NCI-H1436 treated with DMSO at 0.1 percent for 48 hours (cell line): ENCODE measurements around the gene KLHL2.
A peak's percentile ranks its signal among the peaks of the same experiment; 100 is the strongest.
"Not testable (repeated sequence)": the region's sequence is repeated elsewhere in the genome, so short reads cannot be mapped to it uniquely, and the experiment has no call there.

Source experiments
- DNase-seq: peaks from one replicate; lab custom pipeline; 2025; lab: John Stamatoyannopoulos, UW

Gene KLHL2

GRCh38 chr4:165234766-165235165, 27.4 kb downstream of the KLHL2 start:
- no peak for DNase-seq

DNA sequence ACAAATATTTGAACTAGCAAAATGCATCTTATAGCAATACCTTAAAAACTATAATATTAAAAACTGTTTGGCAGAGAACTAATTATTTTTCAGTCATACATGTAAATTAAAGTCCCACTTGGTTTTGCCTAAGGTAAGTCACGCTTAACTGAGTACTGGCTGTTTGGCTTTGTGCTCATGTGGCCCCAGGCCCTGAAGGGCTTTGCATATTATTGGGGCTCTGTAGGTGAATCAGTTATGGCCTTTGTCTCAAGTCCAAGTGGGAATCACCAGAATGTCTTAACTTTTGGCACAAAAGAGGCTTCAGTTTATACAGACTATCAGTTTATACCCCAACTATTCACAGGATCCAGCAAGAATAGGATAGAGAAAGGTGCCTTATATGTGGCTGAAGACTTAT, 29.5 kb downstream of the KLHL2 start:
- DNase-seq: not testable (repeated sequence)

DNA sequence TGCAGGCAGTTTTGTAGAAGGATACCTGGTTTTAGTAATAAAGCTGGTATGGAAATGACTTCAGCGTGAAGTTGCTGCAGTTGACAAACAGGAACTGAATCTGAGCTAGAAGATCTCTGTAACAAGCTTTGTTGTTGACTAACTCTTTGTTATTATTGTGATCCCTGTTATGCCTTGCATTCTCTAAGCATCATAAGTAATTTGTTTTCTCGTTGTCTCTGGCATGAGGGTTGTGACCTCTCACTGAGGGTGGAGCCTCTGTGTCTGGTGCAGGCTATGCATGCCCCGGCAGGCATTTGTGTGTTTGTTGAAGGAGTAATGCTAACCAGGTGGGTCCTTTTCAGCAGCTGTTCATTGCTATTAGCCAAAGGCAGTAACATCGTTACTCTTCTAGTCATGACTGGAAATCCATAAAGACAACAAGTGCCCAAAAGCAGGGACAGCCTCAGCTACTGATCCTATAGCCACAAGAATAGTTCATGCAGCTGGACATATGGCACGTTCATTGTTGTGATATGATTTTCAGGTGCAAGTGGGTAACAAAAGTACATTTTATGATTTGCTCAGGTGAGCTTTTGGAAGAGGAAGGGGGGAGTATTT, 30.8 kb downstream of the KLHL2 start:
- peak; percentile 55 for DNase-seq

- not testable (repeated sequence) for DNase-seq
These were observed 33.4 kb downstream of the KLHL2 start for GRCh38 chr4:165240761-165241160.

DNA sequence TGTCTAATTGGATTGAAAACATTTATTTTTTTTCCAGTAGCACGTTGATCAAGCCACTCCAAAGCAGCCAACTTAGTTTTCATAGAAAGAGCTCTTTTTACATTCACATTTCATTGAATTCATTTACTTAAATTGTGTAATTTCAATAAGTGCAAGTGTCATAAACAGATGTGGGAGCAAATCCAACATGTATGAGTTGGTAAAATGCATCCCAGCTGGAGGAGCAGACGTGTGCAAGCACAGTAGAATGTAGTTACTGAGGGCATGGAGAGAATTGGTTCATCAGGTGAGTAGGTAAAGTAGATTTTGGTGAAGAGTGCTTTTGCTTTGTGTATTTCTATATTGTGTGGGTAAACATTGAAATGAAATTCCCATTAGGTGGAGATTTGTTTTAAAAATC, 36.8 kb downstream of the KLHL2 start:
- not testable (repeated sequence) for DNase-seq

- not testable (repeated sequence) for DNase-seq
These were observed 37.3 kb downstream of the KLHL2 start for GRCh38 chr4:165244587-165245186.

DNA sequence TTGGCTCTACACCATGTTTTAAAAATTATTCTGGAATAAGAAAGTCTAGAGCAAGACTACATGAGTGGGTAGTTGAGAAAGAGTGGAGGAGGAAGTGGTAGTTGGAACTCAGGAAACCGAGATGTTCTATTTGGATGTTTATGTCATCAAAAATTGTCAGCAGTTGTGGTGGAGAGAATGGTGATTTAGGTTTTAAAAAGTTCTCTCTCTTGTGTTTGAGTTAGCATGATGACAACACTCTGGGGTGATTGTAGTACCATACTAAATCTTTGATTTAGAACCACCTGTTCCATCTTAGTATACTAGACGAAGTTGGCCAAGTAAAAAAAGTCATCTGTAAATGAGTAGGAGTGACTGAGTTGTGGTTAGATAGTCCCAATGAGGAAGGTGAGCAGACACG, 40.7 kb downstream of the KLHL2 start:
- no peak for DNase-seq

GRCh38 chr4:165248904-165249303, 41.5 kb downstream of the KLHL2 start:
- not testable (repeated sequence) for DNase-seq

DNA sequence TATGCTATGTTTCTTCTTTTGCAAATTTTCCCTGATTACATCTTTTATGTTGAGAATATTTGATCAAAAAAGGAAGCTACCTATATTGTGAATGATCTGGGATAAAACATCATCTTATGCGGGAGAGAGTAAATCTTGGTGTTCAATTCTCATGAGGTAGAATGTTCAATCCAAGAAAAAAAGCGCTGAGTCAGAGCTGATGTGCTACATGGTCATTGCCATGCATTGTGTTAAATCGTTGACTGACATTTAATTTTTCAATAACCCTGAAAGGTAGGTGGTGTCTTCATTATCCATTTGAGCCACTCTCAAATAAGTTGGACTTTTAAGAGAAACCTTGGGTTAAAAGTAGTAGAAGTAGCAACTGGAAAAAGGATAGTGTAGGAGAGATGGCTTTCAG, 47.4 kb downstream of the KLHL2 start:
- DNase-seq: not testable (repeated sequence)

- not testable (repeated sequence) for DNase-seq
These were observed 48.1 kb downstream of the KLHL2 start for GRCh38 chr4:165255439-165255838.

GRCh38 chr4:165256074-165256659, 48.8 kb downstream of the KLHL2 start:
- not testable (repeated sequence) for DNase-seq

GRCh38 chr4:165259776-165260175, 52.4 kb downstream of the KLHL2 start:
- DNase-seq: not testable (repeated sequence)

GRCh38 chr4:165262306-165262705, 54.9 kb downstream of the KLHL2 start:
- not testable (repeated sequence) for DNase-seq

DNA sequence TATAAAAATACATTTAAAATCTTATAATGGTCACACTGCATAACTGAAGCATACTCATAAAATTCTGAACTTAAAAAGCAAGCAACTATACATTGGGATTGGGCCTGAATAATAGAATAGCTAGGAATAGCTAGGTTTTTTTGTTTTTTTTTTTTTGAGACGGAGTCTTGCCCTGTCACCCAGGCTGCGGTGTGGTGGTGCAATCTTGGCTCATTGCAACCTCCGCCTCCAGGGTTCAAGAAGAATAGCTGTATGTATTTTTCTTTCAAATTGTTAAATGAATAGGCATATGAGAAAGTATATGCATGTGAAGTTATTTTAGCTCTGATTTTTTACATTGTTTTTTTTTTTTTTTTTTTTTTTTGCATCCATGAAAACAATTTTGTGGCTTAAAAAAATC, 56.1 kb downstream of the KLHL2 start:
- not testable (repeated sequence) for DNase-seq

DNA sequence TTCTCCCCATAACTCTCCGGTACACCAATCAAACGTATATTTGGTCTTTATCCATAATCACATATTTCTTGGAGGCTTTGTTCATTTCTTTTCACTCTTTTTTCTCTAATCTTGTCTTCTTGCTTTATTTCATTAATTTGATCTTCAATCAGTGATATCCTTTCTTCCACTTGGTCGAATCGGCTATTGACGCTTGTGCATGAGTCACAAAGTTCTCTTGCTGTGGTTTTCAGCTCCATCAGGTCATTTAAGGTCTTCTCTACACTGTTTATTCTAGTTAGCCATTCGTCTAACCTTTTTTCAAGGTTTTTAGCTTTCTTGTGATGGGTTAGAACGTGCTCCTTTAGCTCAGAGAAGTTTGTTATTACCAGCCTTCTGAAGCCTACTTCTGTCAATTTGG, 62.6 kb downstream of the KLHL2 start:
- not testable (repeated sequence) for DNase-seq

DNA sequence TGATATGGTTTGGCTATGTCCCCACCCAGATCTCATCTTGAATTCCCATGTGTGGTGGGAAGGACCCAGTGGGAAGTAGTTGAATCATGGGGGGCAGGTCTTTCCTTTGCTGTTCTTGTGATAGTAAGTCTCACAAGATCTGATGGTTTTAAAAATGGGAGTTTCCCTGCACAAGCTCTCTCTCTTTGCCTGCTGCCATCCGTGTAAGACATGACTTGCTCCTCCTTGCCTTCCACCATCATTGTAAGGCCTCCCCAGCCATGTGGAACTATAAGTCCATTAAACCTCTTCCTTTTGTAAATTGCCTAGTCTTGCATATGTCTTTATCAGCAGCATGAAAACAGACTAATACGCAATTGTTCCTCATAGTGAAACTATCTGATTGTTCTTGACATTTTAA, 66.1 kb downstream of the KLHL2 start:
- DNase-seq: not testable (repeated sequence)

DNA sequence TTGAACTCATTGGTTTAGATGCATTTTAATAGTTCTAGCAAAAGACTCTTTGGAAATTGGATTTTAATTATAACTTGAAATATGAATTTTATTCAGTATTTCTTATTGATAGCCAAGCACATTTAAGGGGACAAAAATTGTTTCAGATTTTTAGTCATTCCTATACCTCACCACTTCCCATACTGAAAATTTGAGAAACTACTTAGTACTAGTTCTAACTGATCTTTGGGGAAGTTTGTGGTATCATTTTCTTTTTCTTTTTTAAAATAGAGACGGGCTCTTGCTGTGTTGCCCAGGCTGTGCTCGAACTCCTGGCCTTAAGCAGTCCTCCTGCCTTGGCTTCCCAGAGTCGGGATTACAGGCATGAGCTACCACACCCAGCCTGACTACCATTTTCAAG, 68.0 kb downstream of the KLHL2 start:
- DNase-seq: not testable (repeated sequence)

GRCh38 chr4:165279531-165279930, 72.2 kb downstream of the KLHL2 start:
- not testable (repeated sequence) for DNase-seq

- not testable (repeated sequence) for DNase-seq
These were observed 77.3 kb downstream of the KLHL2 start for GRCh38 chr4:165284697-165285096.

DNA sequence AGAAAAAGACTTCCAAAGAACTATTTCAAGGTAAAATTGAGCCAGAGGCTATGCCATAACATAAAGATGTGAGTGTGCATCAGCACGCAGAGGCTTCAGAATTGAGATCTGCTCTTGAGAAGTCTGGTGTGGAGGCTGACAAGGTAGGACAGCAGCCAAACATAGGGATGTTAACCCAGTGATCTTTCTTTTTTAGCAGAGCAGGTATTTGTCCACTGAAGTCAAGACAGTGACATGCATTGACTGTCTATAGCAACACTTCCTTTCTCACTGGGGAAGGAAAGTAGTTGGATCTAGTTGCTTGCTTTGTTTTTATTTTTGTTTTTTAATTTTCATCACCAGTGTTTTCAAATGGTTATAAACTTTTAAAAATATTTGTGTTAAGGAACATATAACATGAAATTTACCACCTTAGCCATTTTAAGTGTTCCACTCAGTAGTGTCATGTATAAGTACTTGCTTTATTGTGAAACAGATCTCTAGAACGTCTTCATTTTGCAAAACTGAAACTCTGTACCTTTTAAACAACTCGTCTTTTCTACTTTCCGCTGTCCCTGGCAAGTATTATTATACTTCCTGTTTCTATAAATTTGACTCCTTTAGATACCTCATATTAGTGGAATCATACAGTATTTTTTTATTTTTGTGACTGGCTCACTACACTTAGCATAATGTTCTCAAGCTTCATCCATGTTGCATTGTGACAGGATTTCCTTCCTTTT, 79.4 kb downstream of the KLHL2 start:
- not testable (repeated sequence) for DNase-seq

- no peak for DNase-seq
These were observed 80.9 kb downstream of the KLHL2 start for GRCh38 chr4:165288226-165288625.

- DNase-seq: no peak
These were observed 81.5 kb downstream of the KLHL2 start for GRCh38 chr4:165288639-165289422.
